Measurements from ENCODE around the gene WIPF3. TPM values are rescaled to one million over a fixed set of nuclear protein-coding genes. Genes with fewer than 3 reads are reported as not detected.

Gene WIPF3
- total and polyA plus RNA-seq, 2 donors from 2014 or later = 3.8 to 4.5 TPM

DNA sequence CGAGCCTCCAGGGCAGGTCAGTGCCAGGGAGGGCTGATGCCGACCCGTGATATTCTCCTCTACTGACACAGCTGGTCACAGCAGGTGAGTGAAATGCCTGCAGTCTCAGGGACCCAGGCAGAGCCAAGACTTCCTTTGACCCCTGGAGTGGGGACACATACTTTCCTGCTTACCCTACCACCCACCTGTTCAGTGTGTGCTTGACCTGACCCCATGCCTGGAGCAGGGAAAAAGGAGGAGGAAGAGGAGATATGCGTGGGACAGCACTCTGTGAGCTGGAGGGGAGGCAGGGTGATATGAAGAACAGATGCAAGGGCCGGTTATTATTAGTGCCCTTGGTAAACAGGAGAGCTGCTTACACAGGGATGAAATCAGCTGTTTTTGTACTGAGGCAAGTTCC, 40.8 kb upstream of the WIPF3 start:
- FAIRE-seq = no peak

DNA sequence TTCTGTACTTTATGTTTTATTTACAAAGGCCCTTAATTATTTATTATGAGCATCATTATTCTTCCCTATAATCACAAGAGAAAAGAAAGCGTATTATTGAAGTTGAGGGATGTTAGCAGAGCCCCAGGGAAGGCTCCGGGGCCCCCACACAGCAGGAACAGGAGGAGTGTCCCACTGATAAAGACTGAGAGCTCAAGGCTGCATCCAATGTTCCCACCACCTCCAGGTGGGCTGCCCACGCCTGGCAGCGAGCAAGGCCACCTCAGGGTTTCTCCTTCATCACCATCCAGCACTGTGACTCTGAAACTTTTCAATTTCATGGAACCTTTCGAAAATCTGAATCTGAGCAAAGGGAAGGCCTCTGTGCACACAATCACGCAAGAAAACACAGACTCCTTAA, 35.9 kb upstream of the WIPF3 start:
- no peaks in the 10 kb centered on the region for H3K27me3 ChIP-seq (ENCODE audit: control insufficient read depth, insufficient read depth, low read length)
- FAIRE-seq (no peak), DNase-seq (no peak)
- H3K27ac ChIP-seq (ENCODE audit: low read depth in 2 of 2, low read length in 2 of 2) = no peak overlapping the region
- no peaks in the 10 kb centered on the region for H3K4me1 ChIP-seq (ENCODE audit: control insufficient read depth in 2 of 3, insufficient read depth in 2 of 3, low read depth in 1 of 3, low read length in 3 of 3)
- no peak overlapping the region for H3K9ac ChIP-seq (ENCODE audit: low read length in 3 of 3)
- no peak for TF ChIP-seq CTCF (IDR thresholded peaks at IDR 0.05; ENCODE audit: borderline replicate concordance, extremely low read depth, insufficient read depth)
- H3K4me3 ChIP-seq (ENCODE audit: low read length in 3 of 3) = no peak overlapping the region
- H3K9me3 ChIP-seq (ENCODE audit: control insufficient read depth in 2 of 3, insufficient read depth in 1 of 3, low read length in 3 of 3) = no peaks in the 10 kb centered on the region
- intact Hi-C loops (cut with DNase I) = no loop called here
- H3K36me3 ChIP-seq (ENCODE audit: control insufficient read depth in 2 of 3, insufficient read depth in 3 of 3, low read length in 3 of 3) = no peaks in the 10 kb centered on the region

More for the DNA sequence above, 40.8 kb upstream of the WIPF3 start:
- intact Hi-C loops (cut with DNase I) = no loop called here
- peak in 1 of 5 donors; percentile 22 for DNase-seq
- no peak for TF ChIP-seq CTCF (IDR thresholded peaks at IDR 0.05; ENCODE audit: borderline replicate concordance, extremely low read depth, insufficient read depth)
- Histone ChIP-seq H3K9me3 (ENCODE audit: control insufficient read depth in 2 of 3, insufficient read depth in 1 of 3, low read length in 3 of 3) (no peaks in the 10 kb centered on the region), H3K9ac (ENCODE audit: low read length in 3 of 3) (no peak overlapping the region), H3K27me3 (ENCODE audit: control insufficient read depth, insufficient read depth, low read length) (no peaks in the 10 kb centered on the region), H3K36me3 (ENCODE audit: control insufficient read depth in 2 of 3, insufficient read depth in 3 of 3, low read length in 3 of 3) (no peaks in the 10 kb centered on the region), H3K4me1 (ENCODE audit: control insufficient read depth in 2 of 3, insufficient read depth in 2 of 3, low read depth in 1 of 3, low read length in 3 of 3) (no peaks in the 10 kb centered on the region), H3K27ac (ENCODE audit: low read depth in 2 of 2, low read length in 2 of 2) (no peak overlapping the region), H3K4me3 (ENCODE audit: low read length in 3 of 3) (no peak overlapping the region)

DNA sequence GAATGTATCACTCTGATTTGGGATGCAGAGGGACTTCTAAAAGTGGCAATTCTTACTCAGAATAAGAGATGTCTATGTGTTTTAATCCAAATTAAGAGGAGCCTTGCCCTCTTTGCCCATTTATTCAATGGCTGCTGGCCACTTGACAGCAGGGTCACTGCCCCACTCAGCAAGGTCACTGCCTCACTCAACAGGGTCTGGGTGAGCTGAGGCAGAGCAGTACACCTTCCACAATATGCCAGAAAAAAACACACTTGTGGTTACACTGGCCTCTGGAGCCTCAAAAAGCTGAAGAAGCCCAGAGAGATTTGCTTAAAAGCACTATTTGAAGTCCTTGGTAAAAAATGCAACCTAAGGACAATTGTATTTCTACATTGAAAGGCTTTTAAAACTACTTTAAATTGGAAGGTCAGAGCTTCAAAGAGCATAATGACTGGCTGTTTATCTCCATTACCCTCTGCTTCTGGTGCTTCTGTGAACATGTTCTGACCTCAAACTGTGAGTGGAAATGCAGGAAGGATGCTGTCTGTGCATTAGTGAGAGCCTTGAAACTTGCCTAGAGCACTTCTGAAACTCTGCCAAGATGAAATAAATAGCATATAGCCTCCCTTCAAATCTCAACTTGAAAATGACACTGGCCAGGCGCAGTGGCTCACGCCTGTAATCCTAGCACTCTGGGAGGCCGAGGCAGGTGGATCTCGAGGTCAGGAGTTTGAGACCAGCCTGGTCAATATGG, 35.1 kb upstream of the WIPF3 start:
- Histone ChIP-seq H3K4me1 (ENCODE audit: control insufficient read depth in 2 of 3, insufficient read depth in 2 of 3, low read depth in 1 of 3, low read length in 3 of 3) (no peaks in the 10 kb centered on the region), H3K9ac (ENCODE audit: low read length in 3 of 3) (no peak overlapping the region), H3K4me3 (ENCODE audit: low read length in 3 of 3) (no peak overlapping the region), H3K27me3 (ENCODE audit: control insufficient read depth, insufficient read depth, low read length) (no peaks in the 10 kb centered on the region), H3K27ac (ENCODE audit: low read depth in 2 of 2, low read length in 2 of 2) (no peak overlapping the region), H3K9me3 (ENCODE audit: control insufficient read depth in 2 of 3, insufficient read depth in 1 of 3, low read length in 3 of 3) (no peaks in the 10 kb centered on the region), H3K36me3 (ENCODE audit: control insufficient read depth in 2 of 3, insufficient read depth in 3 of 3, low read length in 3 of 3) (no peaks in the 10 kb centered on the region)
- DNase-seq (peak in 1 of 5 donors; percentile 5), FAIRE-seq (no peak)
- no peak for TF ChIP-seq CTCF (IDR thresholded peaks at IDR 0.05; ENCODE audit: borderline replicate concordance, extremely low read depth, insufficient read depth)
- intact Hi-C loops (cut with DNase I) = no loop called here
